GM18502 (cell line): ENCODE data around the gene HEATR5A.
"Not testable (repeated sequence)": the region's sequence is repeated elsewhere in the genome, so short reads cannot be mapped to it uniquely, and the experiment has no call there.

Experiments
- ATAC-seq: cut with Tn5 transposase; IDR thresholded peaks from one replicate; pipeline ENCODE4 v1.9.1; 2021; ENCODE audit warnings: mild to moderate bottlenecking; ENCODE audit not compliant: unreplicated experiment, poor library complexity

Gene HEATR5A

GRCh38 chr14:31420319-31421111 lies at the start of gene HEATR5A:
HEATR5A (minus strand) TSS chr14:31420550; CDS start chr14:31402975, 17,575 bp downstream.
- ATAC-seq: peak; percentile 97

- no peak for ATAC-seq
Observed at GRCh38 chr14:31466554-31466953, 46.2 kb upstream of the HEATR5A start.

- no peak for ATAC-seq
Observed at GRCh38 chr14:31465111-31465510, 44.8 kb upstream of the HEATR5A start.

GRCh38 chr14:31462450-31462849 lies 42.1 kb upstream of the HEATR5A start:
- not testable (repeated sequence) for ATAC-seq

GRCh38 chr14:31461545-31461944 lies 41.2 kb upstream of the HEATR5A start:
- ATAC-seq: no peak

- ATAC-seq: peak; percentile 1
Observed at GRCh38 chr14:31457665-31458659, 37.6 kb upstream of the HEATR5A start.

- ATAC-seq: peak; percentile 98
Observed at GRCh38 chr14:31456841-31457664, 36.7 kb upstream of the HEATR5A start, which contains the start of gene DTD2. DTD2 (minus strand) TSS chr14:31457506; CDS start chr14:31457393, 113 bp downstream.

GRCh38 chr14:31449971-31450610 lies 29.7 kb upstream of the HEATR5A start:
- ATAC-seq: peak; percentile 80

- no peak for ATAC-seq
Observed at GRCh38 chr14:31449136-31449535, 28.8 kb upstream of the HEATR5A start.

- no peak for ATAC-seq
Observed at GRCh38 chr14:31445703-31446102, 25.4 kb upstream of the HEATR5A start.

GRCh38 chr14:31442284-31442683 lies 21.9 kb upstream of the HEATR5A start:
- ATAC-seq: no peak

- no peak for ATAC-seq
Observed at GRCh38 chr14:31441273-31442111, 21.1 kb upstream of the HEATR5A start.

GRCh38 chr14:31440280-31440679 lies 19.9 kb upstream of the HEATR5A start:
- ATAC-seq: no peak

GRCh38 chr14:31439561-31439960 lies 19.2 kb upstream of the HEATR5A start:
- no peak for ATAC-seq

- not testable (repeated sequence) for ATAC-seq
Observed at GRCh38 chr14:31437045-31437691, 16.8 kb upstream of the HEATR5A start.

- no peak for ATAC-seq
Observed at GRCh38 chr14:31435276-31435675, 14.9 kb upstream of the HEATR5A start.

GRCh38 chr14:31430634-31431264 lies 10.4 kb upstream of the HEATR5A start:
- no peak for ATAC-seq

- ATAC-seq: no peak
Observed at GRCh38 chr14:31429791-31430190, 9.4 kb upstream of the HEATR5A start.
